ENCODE results near the gene ST6GALNAC6.
A peak's percentile ranks its signal among the peaks of the same experiment; 100 is the strongest.
"Not testable (repeated sequence)": the region's sequence is repeated elsewhere in the genome, so short reads cannot be mapped to it uniquely, and the experiment has no call there.

ST6GALNAC6 gene

GRCh38 chr9:127884976-127885490 is 14.4 kb downstream of the ST6GALNAC6 start:
- Histone ChIP-seq H4K8ac (ENCODE audit: low read length) (peak overlapping the region; percentile 33), H3K14ac (ENCODE audit: low read length in 2 of 2) (no peak overlapping the region), H2BK15ac (ENCODE audit: low read depth, poor library complexity, severe bottlenecking) (no peak overlapping the region), H3K4me2 (ENCODE audit: low read length, poor library complexity, severe bottlenecking) (no peak overlapping the region), H4K91ac (ENCODE audit: low read length) (no peak overlapping the region), H2BK12ac (ENCODE audit: low read length in 2 of 2) (no peak overlapping the region), H3K4me3 (ENCODE audit: insufficient read depth in 1 of 2, low read depth in 1 of 2, low read length in 2 of 2) (no peak overlapping the region), H2AK5ac (ENCODE audit: low read length, severe bottlenecking) (no peak overlapping the region), H3K23ac (ENCODE audit: low read length in 2 of 2) (no peak overlapping the region), H2BK5ac (ENCODE audit: low read depth, low read length, poor library complexity, severe bottlenecking) (no peak overlapping the region), H3K4ac (ENCODE audit: low read depth in 1 of 2, low read length in 2 of 2) (no peak overlapping the region), H3K36me3 (ENCODE audit: control insufficient read depth in 1 of 2, insufficient read depth in 2 of 2, low read depth in 1 of 2, low read length in 2 of 2) (peaks cover 52 to 60% of the 10 kb centered on the region in 2 experiments), H3K9me3 (ENCODE audit: control insufficient read depth, low read length) (no peaks in the 10 kb centered on the region), H3K79me1 (replicated peaks; ENCODE audit: low read length, poor library complexity, severe bottlenecking) (peaks cover 10% of the 10 kb centered on the region), H3K9ac (ENCODE audit: low read length) (no peak overlapping the region), H3K27ac (ENCODE audit: low read length, poor library complexity, severe bottlenecking) (no peak overlapping the region), H2BK120ac (ENCODE audit: low read depth, low read length) (no peak overlapping the region), H3K27me3 (ENCODE audit: control insufficient read depth in 1 of 2, insufficient read depth in 1 of 2, low read length in 2 of 2) (no peaks in the 10 kb centered on the region), H3K4me1 (ENCODE audit: control insufficient read depth, insufficient read depth, low read depth, low read length) (peaks cover 29% of the 10 kb centered on the region), H3K18ac (ENCODE audit: low read depth in 1 of 2, low read length in 2 of 2) (no peak overlapping the region), H2AFZ (ENCODE audit: low read depth, low read length) (no peak overlapping the region)
- 81% methylated on average over 15 of the region's 15 CpGs for WGBS
- no peak for DNase-seq

- Histone ChIP-seq H3K4me2 (ENCODE audit: low read length, poor library complexity, severe bottlenecking) (no peak overlapping the region), H3K36me3 (ENCODE audit: control insufficient read depth in 1 of 2, insufficient read depth in 2 of 2, low read depth in 1 of 2, low read length in 2 of 2) (peaks cover 49 to 55% of the 10 kb centered on the region in 2 experiments), H3K9me3 (ENCODE audit: control insufficient read depth, low read length) (no peaks in the 10 kb centered on the region), H4K8ac (ENCODE audit: low read length) (no peak overlapping the region), H3K27ac (ENCODE audit: low read length, poor library complexity, severe bottlenecking) (no peak overlapping the region), H3K79me1 (replicated peaks; ENCODE audit: low read length, poor library complexity, severe bottlenecking) (peaks cover 10% of the 10 kb centered on the region), H3K4me1 (ENCODE audit: control insufficient read depth, insufficient read depth, low read depth, low read length) (peaks cover 29% of the 10 kb centered on the region), H2BK120ac (ENCODE audit: low read depth, low read length) (no peak overlapping the region), H2AFZ (ENCODE audit: low read depth, low read length) (no peak overlapping the region), H2AK5ac (ENCODE audit: low read length, severe bottlenecking) (no peak overlapping the region), H3K18ac (ENCODE audit: low read depth in 1 of 2, low read length in 2 of 2) (no peak overlapping the region), H2BK5ac (ENCODE audit: low read depth, low read length, poor library complexity, severe bottlenecking) (no peak overlapping the region), H2BK15ac (ENCODE audit: low read depth, poor library complexity, severe bottlenecking) (no peak overlapping the region), H3K14ac (ENCODE audit: low read length in 2 of 2) (no peak overlapping the region), H2BK12ac (ENCODE audit: low read length in 2 of 2) (no peak overlapping the region), H3K23ac (ENCODE audit: low read length in 2 of 2) (no peak overlapping the region), H3K27me3 (ENCODE audit: control insufficient read depth in 1 of 2, insufficient read depth in 1 of 2, low read length in 2 of 2) (no peaks in the 10 kb centered on the region), H4K91ac (ENCODE audit: low read length) (peak overlapping the region; percentile 34), H3K4me3 (ENCODE audit: insufficient read depth in 1 of 2, low read depth in 1 of 2, low read length in 2 of 2) (no peak overlapping the region), H3K4ac (ENCODE audit: low read depth in 1 of 2, low read length in 2 of 2) (no peak overlapping the region), H3K9ac (ENCODE audit: low read length) (no peak overlapping the region)
- 76% methylated on average over 11 of the region's 11 CpGs for WGBS
- DNase-seq, result no peak
Observed at GRCh38 chr9:127884427-127884911, 14.9 kb downstream of the ST6GALNAC6 start.

GRCh38 chr9:127883959-127884358 is 15.4 kb downstream of the ST6GALNAC6 start:
- no peaks in the 10 kb centered on the region for H3K27me3 ChIP-seq (ENCODE audit: control insufficient read depth in 1 of 2, insufficient read depth in 1 of 2, low read length in 2 of 2)
- no peak overlapping the region for H2AK5ac ChIP-seq (ENCODE audit: low read length, severe bottlenecking)
- no peak overlapping the region for H2AFZ ChIP-seq (ENCODE audit: low read depth, low read length)
- no peak overlapping the region for H3K9ac ChIP-seq (ENCODE audit: low read length)
- no peak overlapping the region for H3K4ac ChIP-seq (ENCODE audit: low read depth in 1 of 2, low read length in 2 of 2)
- no peak for DNase-seq
- H2BK120ac ChIP-seq (ENCODE audit: low read depth, low read length), result no peak overlapping the region
- H2BK15ac ChIP-seq (ENCODE audit: low read depth, poor library complexity, severe bottlenecking), result no peak overlapping the region
- H2BK5ac ChIP-seq (ENCODE audit: low read depth, low read length, poor library complexity, severe bottlenecking), result no peak overlapping the region
- H3K14ac ChIP-seq (ENCODE audit: low read length in 2 of 2), result no peak overlapping the region
- no peak overlapping the region for H3K4me2 ChIP-seq (ENCODE audit: low read length, poor library complexity, severe bottlenecking)
- peak overlapping the region; percentile 34 for H4K91ac ChIP-seq (ENCODE audit: low read length)
- peaks cover 10% of the 10 kb centered on the region for H3K79me1 ChIP-seq (replicated peaks; ENCODE audit: low read length, poor library complexity, severe bottlenecking)
- no peak overlapping the region for H3K4me3 ChIP-seq (ENCODE audit: insufficient read depth in 1 of 2, low read depth in 1 of 2, low read length in 2 of 2)
- H3K9me3 ChIP-seq (ENCODE audit: control insufficient read depth, low read length), result no peaks in the 10 kb centered on the region
- no peak overlapping the region for H2BK12ac ChIP-seq (ENCODE audit: low read length in 2 of 2)
- H4K8ac ChIP-seq (ENCODE audit: low read length), result no peak overlapping the region
- 98% methylated on average over 7 of the region's 7 CpGs for WGBS
- H3K18ac ChIP-seq (ENCODE audit: low read depth in 1 of 2, low read length in 2 of 2), result no peak overlapping the region
- H3K27ac ChIP-seq (ENCODE audit: low read length, poor library complexity, severe bottlenecking), result no peak overlapping the region
- peaks cover 29% of the 10 kb centered on the region for H3K4me1 ChIP-seq (ENCODE audit: control insufficient read depth, insufficient read depth, low read depth, low read length)
- no peak overlapping the region for H3K23ac ChIP-seq (ENCODE audit: low read length in 2 of 2)
- peaks cover 49 to 55% of the 10 kb centered on the region in 2 experiments for H3K36me3 ChIP-seq (ENCODE audit: control insufficient read depth in 1 of 2, insufficient read depth in 2 of 2, low read depth in 1 of 2, low read length in 2 of 2)

GRCh38 chr9:127881715-127882114 is 17.7 kb downstream of the ST6GALNAC6 start:
- not testable (repeated sequence) for H2BK15ac ChIP-seq (ENCODE audit: low read depth, poor library complexity, severe bottlenecking); H3K23ac ChIP-seq (ENCODE audit: low read length in 2 of 2); H2AFZ ChIP-seq (ENCODE audit: low read depth, low read length); H4K8ac ChIP-seq (ENCODE audit: low read length); H3K9me3 ChIP-seq (ENCODE audit: control insufficient read depth, low read length); H3K14ac ChIP-seq (ENCODE audit: low read length in 2 of 2); H3K4me2 ChIP-seq (ENCODE audit: low read length, poor library complexity, severe bottlenecking); H3K9ac ChIP-seq (ENCODE audit: low read length); H3K27me3 ChIP-seq (ENCODE audit: control insufficient read depth in 1 of 2, insufficient read depth in 1 of 2, low read length in 2 of 2); H3K4me3 ChIP-seq (ENCODE audit: insufficient read depth in 1 of 2, low read depth in 1 of 2, low read length in 2 of 2); DNase-seq; H2BK12ac ChIP-seq (ENCODE audit: low read length in 2 of 2); H2BK120ac ChIP-seq (ENCODE audit: low read depth, low read length); H3K27ac ChIP-seq (ENCODE audit: low read length, poor library complexity, severe bottlenecking); H3K18ac ChIP-seq (ENCODE audit: low read depth in 1 of 2, low read length in 2 of 2); H3K4ac ChIP-seq (ENCODE audit: low read depth in 1 of 2, low read length in 2 of 2); H2AK5ac ChIP-seq (ENCODE audit: low read length, severe bottlenecking); H4K91ac ChIP-seq (ENCODE audit: low read length); H2BK5ac ChIP-seq (ENCODE audit: low read depth, low read length, poor library complexity, severe bottlenecking)
- WGBS, result 97% methylated on average over 2 of the region's 3 CpGs
- H3K4me1 ChIP-seq (ENCODE audit: control insufficient read depth, insufficient read depth, low read depth, low read length), result peaks cover 36% of the 10 kb centered on the region
- H3K79me1 ChIP-seq (replicated peaks; ENCODE audit: low read length, poor library complexity, severe bottlenecking), result peaks cover 10% of the 10 kb centered on the region
- H3K36me3 ChIP-seq (ENCODE audit: control insufficient read depth in 1 of 2, insufficient read depth in 2 of 2, low read depth in 1 of 2, low read length in 2 of 2), result peaks cover 36 to 37% of the 10 kb centered on the region in 2 experiments

Data from mesenchymal stem cell (in vitro differentiated cells and primary cell).